Activated naive CD4-positive, alpha-beta T cell treated with anti-CD3 and anti-CD28 coated beads for 36 hours (primary cell): ENCODE data around the gene RPS6KL1. TPM values are rescaled to one million over a fixed set of nuclear protein-coding genes. Genes with fewer than 3 reads are reported as not detected.
A peak's percentile ranks its signal among the peaks of the same experiment; 100 is the strongest.

Experiments
- CTCF ChIA-PET: fragments of 350-600 bp; sonication (Branson Sonifier 250); formaldehyde crosslinking; loops from one replicate; lab custom pipeline; 2021; ENCODE audit warnings: antibody characterized with exemption; lab: Charles Lee
- DNase-seq: peaks from one replicate; pipeline ENCODE4 v3.0.0-alpha.2; 2020
- H3K27ac Mint-ChIP-seq: one replicate; pipeline ENCODE4 v1.8.0; 2021; ENCODE audit warnings: mild to moderate bottlenecking, mixed read lengths
- H3K27me3 Mint-ChIP-seq: one replicate; pipeline ENCODE4 v1.8.0; 2021; ENCODE audit warnings: low read depth, mixed read lengths
- H3K36me3 Mint-ChIP-seq: one replicate; pipeline ENCODE4 v1.8.0; 2021; ENCODE audit warnings: low read depth, mixed read lengths
- H3K4me1 Mint-ChIP-seq: one replicate; pipeline ENCODE4 v1.8.0; 2021; ENCODE audit warnings: low read depth, mixed read lengths
- H3K4me3 Mint-ChIP-seq: one replicate; pipeline ENCODE4 v1.8.0; 2021; ENCODE audit warnings: mild to moderate bottlenecking, moderate library complexity, mixed read lengths
- H3K9me3 Mint-ChIP-seq: one replicate; pipeline ENCODE4 v1.8.0; 2021; ENCODE audit warnings: mixed read lengths
- intact Hi-C: fragments of 100-400 bp; cut with micrococcal nuclease; formaldehyde crosslinking; loops from one replicate; pipeline ENCODE4 v1.15.1; 2023
- total RNA-seq, 2 experiments: library from RNA; stranded (reverse); gene quantifications; one replicate each; pipeline ENCODE4 v1.2.3, GENCODE V29; 2021

The RPS6KL1 gene
- total RNA-seq, 2 experiments from 2014 or later = 4.5 to 6.8 TPM

DNA sequence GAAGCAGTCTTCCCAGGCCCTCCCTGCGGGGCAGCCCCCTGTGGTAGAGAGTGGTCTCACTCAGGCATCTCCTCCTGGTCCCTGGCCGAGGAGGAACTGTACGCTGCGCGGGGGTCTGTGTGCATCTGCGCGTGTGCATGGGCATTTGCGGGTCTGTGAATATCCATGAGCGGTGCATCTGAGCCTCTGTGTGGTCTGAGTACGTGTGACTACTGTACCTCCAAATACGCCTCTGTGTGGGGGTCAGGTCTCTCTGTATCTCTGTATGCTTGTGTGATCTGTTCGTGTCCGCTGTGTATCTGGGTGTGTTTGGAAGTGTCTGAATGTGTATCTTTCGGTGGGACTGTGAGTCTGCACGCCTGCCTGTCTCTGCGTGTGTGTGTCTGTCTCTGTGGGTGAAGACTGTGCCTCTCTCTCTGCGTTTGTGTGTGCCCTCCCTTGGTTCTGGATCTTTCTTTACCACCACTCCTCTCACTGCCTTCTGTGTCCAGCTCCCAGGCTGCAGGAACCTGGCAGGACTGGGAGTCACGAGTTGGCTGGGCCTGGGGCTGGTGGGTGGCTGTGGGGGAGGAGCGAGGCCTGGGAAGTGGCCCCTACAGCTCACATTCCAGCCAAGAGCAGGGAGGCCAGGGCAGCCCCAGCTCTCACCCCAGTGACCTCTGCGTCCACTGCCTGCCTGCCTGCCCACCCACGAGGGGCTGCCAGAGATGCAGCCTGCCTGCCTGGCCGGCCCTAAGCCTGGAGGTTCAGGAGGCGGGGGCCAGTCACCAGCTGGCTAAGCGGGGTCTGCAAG lies 33.4 kb upstream of the RPS6KL1 start:
- Mint-ChIP-seq H3K36me3 (no peaks in the 10 kb centered on the region), H3K9me3 (no peaks in the 10 kb centered on the region), H3K27ac (no peak overlapping the region), H3K27me3 (peaks cover 10% of the 10 kb centered on the region), H3K4me3 (no peak overlapping the region), H3K4me1 (no peaks in the 10 kb centered on the region)
- CTCF ChIA-PET = interaction anchor here (0.8 to 1.4 kb wide), 2 partner anchors 14 to 132 kb away, joined by 3 to 4 read pairs; no protein-coding TSS in a partner anchor
- no peak for DNase-seq
- intact Hi-C loops = no loop called here

DNA sequence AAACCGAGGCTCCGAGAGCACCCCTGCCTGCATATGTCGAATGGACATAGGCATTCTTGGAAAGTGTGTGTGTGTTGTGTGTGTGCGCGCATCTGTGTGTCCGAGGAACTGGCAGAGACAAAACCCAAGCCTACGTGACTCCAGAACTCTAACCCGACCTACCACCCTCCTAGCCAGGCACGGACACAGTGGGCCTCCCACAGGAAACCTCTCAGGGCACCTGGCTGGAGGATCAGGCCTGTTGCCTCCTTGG lies 32.9 kb upstream of the RPS6KL1 start:
- DNase-seq = no peak
- CTCF ChIA-PET = no interaction called here
- Mint-ChIP-seq H3K4me1 (no peaks in the 10 kb centered on the region), H3K27ac (no peak overlapping the region), H3K27me3 (peaks cover 13% of the 10 kb centered on the region), H3K4me3 (peak overlapping the region; percentile 41), H3K36me3 (no peaks in the 10 kb centered on the region), H3K9me3 (no peaks in the 10 kb centered on the region)
- intact Hi-C loops = no loop called here

DNA sequence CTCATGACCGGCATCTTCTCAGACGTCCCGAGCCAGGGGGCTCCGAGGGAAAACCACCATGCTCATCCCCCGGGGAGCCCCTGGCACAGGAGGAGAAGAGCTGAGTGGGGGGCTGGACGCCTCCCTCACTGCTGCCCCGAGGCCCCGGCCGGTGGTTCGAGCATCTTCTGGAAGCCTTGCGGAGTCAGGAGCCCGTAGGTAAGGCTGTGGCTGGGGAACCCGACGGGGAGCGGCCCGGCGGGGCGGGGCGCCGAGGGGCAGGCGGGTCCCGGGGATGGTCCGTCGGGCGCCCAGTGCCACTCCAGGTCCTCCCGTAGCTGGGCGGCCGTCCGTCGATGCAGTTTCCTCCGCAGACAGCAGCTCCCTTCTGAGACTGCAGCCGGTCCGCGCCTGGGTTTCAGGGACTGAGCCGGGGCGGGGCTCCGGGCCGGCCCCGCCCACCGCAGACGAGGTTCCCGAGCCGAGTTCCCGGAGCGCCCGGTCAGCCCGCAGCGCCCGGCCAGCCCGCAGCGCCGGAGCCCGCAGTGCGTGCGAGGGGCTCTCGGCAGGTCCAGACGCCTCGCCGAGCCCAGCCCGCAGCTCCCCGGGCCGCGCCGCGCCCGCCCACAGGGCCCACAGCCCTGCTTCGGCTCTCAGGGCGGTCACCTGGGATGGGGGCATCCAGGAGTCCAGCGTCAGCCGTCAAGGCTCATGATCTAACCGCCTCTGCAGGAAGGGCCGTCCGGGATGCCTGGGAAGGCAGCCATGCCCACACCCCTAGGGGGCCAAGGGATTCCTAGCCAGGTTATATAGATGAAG lies 32.4 kb upstream of the RPS6KL1 start, which contains the start of gene PGF:
Gene PGF (minus strand): TSS at position 369 of the 798 bp plus-strand sequence. CDS start 355 bp downstream, at position 14.
- Mint-ChIP-seq H3K27ac (no peak within 1 kb of the TSS), H3K36me3 (no peaks in the 10 kb centered on the region), H3K9me3 (no peaks in the 10 kb centered on the region), H3K4me1 (no peaks in the 10 kb centered on the region), H3K27me3 (peaks cover 13% of the 10 kb centered on the region), H3K4me3 (peak within 1 kb of the TSS; percentile 55)
- intact Hi-C loops = no loop called here
- DNase-seq = peak; percentile 24
- CTCF ChIA-PET = interaction anchor here (0.9 to 1.1 kb wide), 2 partner anchors 10 to 11 kb away, joined by 3 to 6 read pairs; no protein-coding TSS in a partner anchor

DNA sequence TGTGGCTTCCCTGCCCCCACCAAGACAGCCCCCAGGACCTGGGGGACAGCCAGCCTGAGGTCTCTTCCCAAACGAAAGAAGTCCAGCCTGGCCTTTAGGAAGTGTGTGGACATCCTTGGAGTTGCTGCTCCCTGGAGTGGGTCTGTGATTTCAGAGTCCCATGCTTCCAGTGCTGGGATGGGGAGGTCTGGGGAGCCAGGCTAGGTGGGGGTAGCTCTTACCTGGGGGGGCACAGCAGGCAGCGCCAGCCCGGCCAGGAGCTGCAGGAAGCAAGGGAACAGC lies 31.8 kb upstream of the RPS6KL1 start:
- intact Hi-C loops = no loop called here
- no peak for DNase-seq
- CTCF ChIA-PET = interaction anchor here (0.9 to 1.1 kb wide), 2 partner anchors 9 to 11 kb away, joined by 3 to 6 read pairs; no protein-coding TSS in a partner anchor
- no peak overlapping the region for H3K4me3 Mint-ChIP-seq
- H3K36me3 Mint-ChIP-seq = no peaks in the 10 kb centered on the region
- no peak overlapping the region for H3K27ac Mint-ChIP-seq
- no peaks in the 10 kb centered on the region for H3K9me3 Mint-ChIP-seq
- no peaks in the 10 kb centered on the region for H3K4me1 Mint-ChIP-seq
- peaks cover 13% of the 10 kb centered on the region for H3K27me3 Mint-ChIP-seq

DNA sequence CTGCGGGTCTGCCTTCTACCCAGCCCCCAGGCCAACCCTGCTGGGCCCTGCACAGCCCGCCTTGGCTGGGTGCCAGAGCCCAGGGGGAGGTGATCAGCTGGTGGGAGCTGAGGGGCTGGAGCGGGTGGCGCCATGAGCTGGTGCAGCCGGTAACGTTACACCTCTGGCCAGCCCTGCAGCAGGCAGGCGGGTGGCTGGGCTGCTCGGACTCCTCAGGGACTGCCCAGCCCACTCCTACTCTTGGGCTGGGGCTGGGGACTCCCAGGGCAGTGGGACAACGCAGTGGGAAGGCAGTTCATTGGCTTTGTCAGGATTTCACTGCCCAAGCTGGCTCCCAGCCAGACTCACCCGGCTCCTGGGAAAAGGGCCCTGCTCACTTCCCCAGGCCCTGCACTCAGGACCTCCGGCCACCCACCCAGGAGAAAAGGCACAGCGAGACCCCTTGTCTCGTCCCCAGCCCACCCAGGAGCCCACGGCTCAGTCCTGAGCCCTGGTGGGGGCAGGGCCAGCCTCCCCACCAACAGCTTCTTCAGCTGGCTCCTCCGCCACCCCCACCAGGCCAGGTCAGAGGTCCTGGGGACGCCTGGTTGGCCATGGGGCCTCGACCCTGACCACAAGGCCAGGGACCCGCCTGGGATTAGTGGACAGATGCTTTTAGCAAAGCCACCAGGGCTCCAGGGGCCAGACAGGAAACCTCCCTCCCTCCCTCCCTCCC lies 31.3 kb upstream of the RPS6KL1 start:
- Mint-ChIP-seq H3K4me3 (peak overlapping the region; percentile 34), H3K27ac (no peak overlapping the region), H3K9me3 (no peaks in the 10 kb centered on the region), H3K27me3 (peaks cover 13% of the 10 kb centered on the region), H3K36me3 (no peaks in the 10 kb centered on the region), H3K4me1 (no peaks in the 10 kb centered on the region)
- CTCF ChIA-PET = interaction anchor here (0.8 to 1.1 kb wide), 4 partner anchors 9 to 68 kb away, joined by 3 to 6 read pairs (median 3); no protein-coding TSS in a partner anchor
- intact Hi-C loops = no loop called here
- no peak for DNase-seq

DNA sequence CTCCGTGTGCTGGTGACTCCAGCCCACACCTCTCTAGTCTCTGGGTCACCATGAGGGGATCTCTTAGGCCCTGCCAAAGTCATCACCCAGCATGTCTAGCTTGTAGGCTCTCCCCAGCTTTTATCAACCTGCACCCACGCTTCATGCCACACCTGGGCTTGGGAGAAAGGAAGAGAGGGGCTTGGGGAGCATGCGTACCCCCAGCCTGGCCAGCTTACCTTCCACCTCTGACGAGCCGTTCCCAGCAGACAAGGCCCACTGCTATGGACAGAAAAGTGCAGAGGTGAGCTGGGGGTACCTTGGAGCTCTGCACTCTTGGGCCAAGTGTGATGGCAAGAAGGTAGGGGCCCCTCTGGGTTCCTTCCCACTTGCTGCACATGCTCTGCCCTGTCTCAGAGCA lies 30.6 kb upstream of the RPS6KL1 start:
- no peak overlapping the region for H3K27ac Mint-ChIP-seq
- no peaks in the 10 kb centered on the region for H3K9me3 Mint-ChIP-seq
- no peaks in the 10 kb centered on the region for H3K36me3 Mint-ChIP-seq
- intact Hi-C loops = no loop called here
- peaks cover 13% of the 10 kb centered on the region for H3K27me3 Mint-ChIP-seq
- DNase-seq = no peak
- H3K4me1 Mint-ChIP-seq = no peaks in the 10 kb centered on the region
- no peak overlapping the region for H3K4me3 Mint-ChIP-seq
- CTCF ChIA-PET = interaction anchor here (0.8 to 0.9 kb wide), 3 partner anchors 12 to 135 kb away, joined by 3 read pairs; no protein-coding TSS in a partner anchor

DNA sequence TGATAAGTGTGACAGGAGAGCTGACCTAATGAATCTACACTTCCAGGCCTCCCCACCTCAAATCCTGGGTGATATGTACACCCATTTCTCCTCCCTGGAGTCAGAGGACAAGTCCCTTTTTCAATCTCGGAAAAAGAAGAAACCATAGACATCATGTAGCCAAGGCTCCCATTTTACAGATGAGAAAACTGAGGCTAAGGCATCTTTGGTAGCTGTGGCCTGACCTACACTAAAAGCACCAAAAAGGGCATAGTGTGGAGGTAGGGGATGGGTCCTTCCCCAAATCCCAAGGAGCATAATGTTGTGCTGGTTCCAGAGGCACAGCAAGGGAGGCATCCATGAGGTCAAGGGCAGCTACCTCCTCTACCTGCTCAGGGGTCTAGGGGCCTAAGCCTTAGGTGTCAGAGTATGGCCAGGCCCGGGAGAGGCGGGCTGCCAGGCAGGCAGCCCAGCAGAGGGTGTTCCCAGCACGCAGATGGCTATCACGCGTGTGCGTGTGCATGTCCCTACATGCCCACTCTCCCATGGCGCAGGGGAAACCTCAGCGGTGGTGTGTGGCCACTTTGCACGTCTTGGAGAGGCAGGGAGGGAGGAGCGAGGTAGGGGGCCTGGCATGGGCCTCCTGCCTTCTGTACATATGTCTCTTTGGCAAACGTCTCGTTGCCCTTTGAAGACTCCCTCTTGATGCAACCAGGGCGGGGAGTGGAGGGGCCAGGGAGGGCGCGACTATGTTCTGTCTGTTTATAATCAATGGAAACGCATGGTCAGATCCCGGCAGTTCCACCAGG lies 29.8 kb upstream of the RPS6KL1 start:
- Mint-ChIP-seq H3K9me3 (no peaks in the 10 kb centered on the region), H3K36me3 (no peaks in the 10 kb centered on the region), H3K27ac (no peak overlapping the region), H3K4me1 (no peaks in the 10 kb centered on the region), H3K4me3 (no peak overlapping the region), H3K27me3 (peaks cover 13% of the 10 kb centered on the region)
- CTCF ChIA-PET = interaction anchor here (0.8 to 1.5 kb wide), 2 partner anchors 92 to 135 kb away, joined by 3 to 5 read pairs; no protein-coding TSS in a partner anchor
- DNase-seq = no peak
- intact Hi-C loops = no loop called here

DNA sequence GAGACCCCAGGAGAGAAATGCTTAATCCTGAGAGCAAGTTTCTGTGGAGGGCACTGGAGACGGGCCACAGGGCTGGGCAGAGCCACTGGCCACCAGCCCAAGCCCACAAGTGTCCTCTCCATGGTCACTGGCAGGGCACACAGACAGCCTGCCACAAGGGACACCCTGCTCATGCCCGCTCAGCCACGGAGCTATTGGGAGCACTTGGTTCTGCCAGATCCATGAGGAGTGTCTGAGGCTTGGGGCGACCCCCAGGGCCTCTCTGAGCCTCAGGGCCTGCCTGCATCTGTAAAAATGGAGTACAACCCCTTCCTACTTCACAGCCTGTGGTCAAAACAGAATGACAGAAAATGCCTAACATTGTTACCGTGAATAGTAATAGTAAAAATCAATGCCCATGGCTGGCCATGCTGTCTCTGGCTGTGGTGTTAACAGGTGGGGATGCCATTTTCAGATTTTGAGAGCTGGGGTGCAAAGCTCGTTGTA lies 29.2 kb upstream of the RPS6KL1 start:
- no peak overlapping the region for H3K4me3 Mint-ChIP-seq
- intact Hi-C loops = no loop called here

DNA sequence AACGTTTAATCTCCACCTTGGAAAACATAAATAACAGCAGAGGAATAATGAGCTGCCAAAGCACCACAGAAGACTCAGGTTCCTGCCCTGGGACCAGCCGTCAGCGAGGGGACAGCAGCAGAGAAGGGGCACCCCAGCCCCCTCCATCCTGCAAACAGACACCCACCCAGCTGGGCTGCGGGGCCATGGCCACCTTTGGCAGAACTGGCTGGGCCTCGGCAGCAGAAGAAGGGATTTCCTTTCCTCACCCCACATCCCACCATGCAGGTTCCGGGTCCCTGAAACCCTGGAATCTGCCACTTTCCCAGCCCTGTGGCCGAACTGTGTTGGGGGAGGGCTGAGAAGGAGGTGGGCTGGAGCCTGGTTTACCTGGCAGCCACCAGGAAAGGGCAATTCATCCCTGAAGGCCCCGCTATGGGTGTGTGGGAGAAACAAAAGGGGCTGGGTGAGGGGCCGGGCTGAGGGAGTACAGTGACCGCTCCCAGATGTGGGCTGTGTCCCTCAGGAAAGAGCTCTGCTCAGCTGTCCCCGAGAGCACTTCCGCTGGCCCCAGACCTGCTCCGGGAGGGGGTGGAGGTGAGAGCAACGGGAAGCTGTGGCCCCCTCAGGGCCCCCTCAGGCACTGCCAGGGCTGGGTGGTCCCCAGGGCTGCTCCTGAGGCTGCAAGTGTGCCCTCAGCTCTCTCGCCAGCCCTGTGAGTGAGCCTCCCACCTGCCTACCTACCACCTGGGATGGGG lies 28.6 kb upstream of the RPS6KL1 start:
- CTCF ChIA-PET = interaction anchor here (0.7 to 1.9 kb wide), 4 partner anchors 10 to 90 kb away, joined by 3 to 5 read pairs (median 4); no protein-coding TSS in a partner anchor
- no peaks in the 10 kb centered on the region for H3K9me3 Mint-ChIP-seq
- no peak for DNase-seq
- H3K27ac Mint-ChIP-seq = no peak overlapping the region
- peaks cover 11% of the 10 kb centered on the region for H3K27me3 Mint-ChIP-seq
- intact Hi-C loops = no loop called here
- peaks cover 1% of the 10 kb centered on the region for H3K4me1 Mint-ChIP-seq
- H3K4me3 Mint-ChIP-seq = no peak overlapping the region
- no peaks in the 10 kb centered on the region for H3K36me3 Mint-ChIP-seq

More for the DNA sequence above, 29.2 kb upstream of the RPS6KL1 start:
- Mint-ChIP-seq H3K9me3 (no peaks in the 10 kb centered on the region), H3K27me3 (peaks cover 13% of the 10 kb centered on the region), H3K27ac (no peak overlapping the region), H3K36me3 (no peaks in the 10 kb centered on the region), H3K4me1 (no peaks in the 10 kb centered on the region)
- CTCF ChIA-PET = interaction anchor here (0.7 to 1.5 kb wide), 3 partner anchors 13 to 91 kb away, joined by 3 to 5 read pairs (median 3); no protein-coding TSS in a partner anchor
- DNase-seq = no peak

DNA sequence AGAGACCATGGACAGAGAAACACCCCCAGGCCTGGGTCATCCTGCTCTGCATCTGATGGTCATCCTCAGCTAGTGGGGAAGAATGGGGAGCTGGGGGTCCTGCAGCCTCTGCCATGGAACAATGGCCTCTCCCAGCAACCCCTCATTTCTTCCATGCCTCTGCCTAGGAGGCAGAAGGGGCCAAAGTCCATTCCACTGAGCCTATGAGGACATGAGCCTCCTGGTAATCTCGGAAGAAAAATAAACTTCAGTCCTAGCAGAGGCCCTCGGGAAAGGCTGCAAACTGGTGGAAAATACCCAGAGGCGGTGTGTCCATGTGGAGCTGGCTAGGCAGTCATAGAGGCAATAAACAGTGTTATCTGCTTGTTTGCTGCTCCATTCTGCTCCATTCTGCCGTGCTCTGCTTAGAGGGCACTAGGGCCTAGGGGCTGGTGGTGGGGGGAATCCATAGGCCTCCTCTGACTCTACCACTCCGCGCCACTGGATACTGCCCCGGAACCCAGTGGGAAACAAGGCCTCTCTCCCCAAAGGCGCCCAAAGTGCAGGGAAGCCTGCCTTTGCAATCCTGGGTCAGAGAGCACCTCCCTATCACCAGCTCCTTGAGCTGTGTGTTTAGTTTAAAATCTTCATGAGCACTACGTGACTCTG lies 27.9 kb upstream of the RPS6KL1 start:
- Mint-ChIP-seq H3K36me3 (no peaks in the 10 kb centered on the region), H3K4me1 (peaks cover 7% of the 10 kb centered on the region), H3K4me3 (no peak overlapping the region), H3K9me3 (no peaks in the 10 kb centered on the region), H3K27me3 (peaks cover 7% of the 10 kb centered on the region), H3K27ac (no peak overlapping the region)
- no peak for DNase-seq
- intact Hi-C loops = no loop called here
- CTCF ChIA-PET = interaction anchor here (0.9 to 1.9 kb wide), 2 partner anchors 9 to 12 kb away, joined by 3 to 5 read pairs; no protein-coding TSS in a partner anchor
